ENCODE results near the gene OR2T3.
"Not testable (repeated sequence)": the region's sequence is repeated elsewhere in the genome, so short reads cannot be mapped to it uniquely, and the experiment has no call there.

DNA sequence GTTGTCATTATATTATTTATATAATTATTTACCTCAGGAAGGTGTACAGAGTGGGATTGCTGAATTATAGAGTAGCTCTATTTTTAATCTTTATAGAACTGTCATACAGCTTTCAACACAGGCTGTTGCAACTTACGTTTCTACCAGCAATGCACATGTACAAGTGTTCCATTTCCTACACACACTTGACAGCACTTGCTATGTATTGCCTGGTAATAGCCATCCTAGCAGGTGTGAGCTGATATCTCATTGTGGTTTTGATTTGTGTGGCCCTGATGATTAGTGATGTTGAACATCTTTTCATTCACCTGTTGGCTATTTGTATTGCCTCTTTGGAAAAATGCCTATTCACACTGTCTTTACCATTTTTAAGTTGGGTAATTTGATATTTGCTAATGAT is 2.5 kb downstream of the OR2T3 start:
- TF ChIP-seq, protein P1, sequence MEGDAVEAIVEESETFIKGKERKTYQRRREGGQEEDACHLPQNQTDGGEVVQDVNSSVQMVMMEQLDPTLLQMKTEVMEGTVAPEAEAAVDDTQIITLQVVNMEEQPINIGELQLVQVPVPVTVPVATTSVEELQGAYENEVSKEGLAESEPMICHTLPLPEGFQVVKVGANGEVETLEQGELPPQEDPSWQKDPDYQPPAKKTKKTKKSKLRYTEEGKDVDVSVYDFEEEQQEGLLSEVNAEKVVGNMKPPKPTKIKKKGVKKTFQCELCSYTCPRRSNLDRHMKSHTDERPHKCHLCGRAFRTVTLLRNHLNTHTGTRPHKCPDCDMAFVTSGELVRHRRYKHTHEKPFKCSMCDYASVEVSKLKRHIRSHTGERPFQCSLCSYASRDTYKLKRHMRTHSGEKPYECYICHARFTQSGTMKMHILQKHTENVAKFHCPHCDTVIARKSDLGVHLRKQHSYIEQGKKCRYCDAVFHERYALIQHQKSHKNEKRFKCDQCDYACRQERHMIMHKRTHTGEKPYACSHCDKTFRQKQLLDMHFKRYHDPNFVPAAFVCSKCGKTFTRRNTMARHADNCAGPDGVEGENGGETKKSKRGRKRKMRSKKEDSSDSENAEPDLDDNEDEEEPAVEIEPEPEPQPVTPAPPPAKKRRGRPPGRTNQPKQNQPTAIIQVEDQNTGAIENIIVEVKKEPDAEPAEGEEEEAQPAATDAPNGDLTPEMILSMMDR (conservative IDR thresholded peaks at IDR 0.05; ENCODE audit: low read length), result not testable (repeated sequence)
- not testable (repeated sequence) for TF ChIP-seq EZH2phosphoT487 (IDR thresholded peaks at IDR 0.05; ENCODE audit: borderline replicate concordance)
